Measurements from ENCODE around the gene SELENOI. TPM values are rescaled to one million over a fixed set of nuclear protein-coding genes. Genes with fewer than 3 reads are reported as not detected.

The SELENOI gene
- total and polyA plus RNA-seq, 2 of the 4 experiments (the other 2 are of a cell fraction): 5.1 to 25.1 TPM

DNA sequence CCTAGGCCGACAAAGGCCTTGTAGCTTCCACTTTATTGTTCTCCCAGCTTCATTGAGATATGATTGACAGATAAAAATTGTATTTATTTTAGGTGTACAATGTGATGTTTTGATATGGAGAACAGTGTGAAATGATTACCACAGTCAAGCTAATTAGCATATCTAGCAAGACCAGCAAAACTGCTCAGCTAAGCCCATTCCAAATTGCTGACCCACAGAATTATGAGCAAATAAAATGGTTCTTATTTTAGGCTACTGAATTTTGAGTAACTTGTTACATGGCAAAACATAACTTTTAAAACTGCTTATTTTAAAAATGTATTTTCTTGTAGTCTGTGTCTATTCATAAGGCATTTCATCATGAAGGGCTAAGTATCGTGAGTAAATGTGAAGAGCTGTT, 8.6 kb upstream of the SELENOI start:
- H4K8ac ChIP-seq (ENCODE audit: low read depth in 2 of 2, low read length in 2 of 2): no peak overlapping the region
- no peak overlapping the region for H2AFZ ChIP-seq (replicated peaks; ENCODE audit: low read length, poor library complexity)
- TF ChIP-seq, protein P1, sequence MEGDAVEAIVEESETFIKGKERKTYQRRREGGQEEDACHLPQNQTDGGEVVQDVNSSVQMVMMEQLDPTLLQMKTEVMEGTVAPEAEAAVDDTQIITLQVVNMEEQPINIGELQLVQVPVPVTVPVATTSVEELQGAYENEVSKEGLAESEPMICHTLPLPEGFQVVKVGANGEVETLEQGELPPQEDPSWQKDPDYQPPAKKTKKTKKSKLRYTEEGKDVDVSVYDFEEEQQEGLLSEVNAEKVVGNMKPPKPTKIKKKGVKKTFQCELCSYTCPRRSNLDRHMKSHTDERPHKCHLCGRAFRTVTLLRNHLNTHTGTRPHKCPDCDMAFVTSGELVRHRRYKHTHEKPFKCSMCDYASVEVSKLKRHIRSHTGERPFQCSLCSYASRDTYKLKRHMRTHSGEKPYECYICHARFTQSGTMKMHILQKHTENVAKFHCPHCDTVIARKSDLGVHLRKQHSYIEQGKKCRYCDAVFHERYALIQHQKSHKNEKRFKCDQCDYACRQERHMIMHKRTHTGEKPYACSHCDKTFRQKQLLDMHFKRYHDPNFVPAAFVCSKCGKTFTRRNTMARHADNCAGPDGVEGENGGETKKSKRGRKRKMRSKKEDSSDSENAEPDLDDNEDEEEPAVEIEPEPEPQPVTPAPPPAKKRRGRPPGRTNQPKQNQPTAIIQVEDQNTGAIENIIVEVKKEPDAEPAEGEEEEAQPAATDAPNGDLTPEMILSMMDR (conservative IDR thresholded peaks at IDR 0.05; ENCODE audit: low read depth, low read length): no peak
- no peak for TF ChIP-seq SMC3 (IDR thresholded peaks at IDR 0.05; ENCODE audit: low read depth, low read length)
- TF ChIP-seq MAFK (IDR thresholded peaks at IDR 0.05; ENCODE audit: low read depth, low read length): no peak
- TF ChIP-seq, protein P2, sequence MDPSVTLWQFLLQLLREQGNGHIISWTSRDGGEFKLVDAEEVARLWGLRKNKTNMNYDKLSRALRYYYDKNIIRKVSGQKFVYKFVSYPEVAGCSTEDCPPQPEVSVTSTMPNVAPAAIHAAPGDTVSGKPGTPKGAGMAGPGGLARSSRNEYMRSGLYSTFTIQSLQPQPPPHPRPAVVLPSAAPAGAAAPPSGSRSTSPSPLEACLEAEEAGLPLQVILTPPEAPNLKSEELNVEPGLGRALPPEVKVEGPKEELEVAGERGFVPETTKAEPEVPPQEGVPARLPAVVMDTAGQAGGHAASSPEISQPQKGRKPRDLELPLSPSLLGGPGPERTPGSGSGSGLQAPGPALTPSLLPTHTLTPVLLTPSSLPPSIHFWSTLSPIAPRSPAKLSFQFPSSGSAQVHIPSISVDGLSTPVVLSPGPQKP (IDR thresholded peaks at IDR 0.05; ENCODE audit: borderline replicate concordance, low read depth, low read length): no peak
- no peak for TF ChIP-seq CHD1 (IDR thresholded peaks at IDR 0.05; ENCODE audit: low read depth, low read length)
- TF ChIP-seq, protein P3, sequence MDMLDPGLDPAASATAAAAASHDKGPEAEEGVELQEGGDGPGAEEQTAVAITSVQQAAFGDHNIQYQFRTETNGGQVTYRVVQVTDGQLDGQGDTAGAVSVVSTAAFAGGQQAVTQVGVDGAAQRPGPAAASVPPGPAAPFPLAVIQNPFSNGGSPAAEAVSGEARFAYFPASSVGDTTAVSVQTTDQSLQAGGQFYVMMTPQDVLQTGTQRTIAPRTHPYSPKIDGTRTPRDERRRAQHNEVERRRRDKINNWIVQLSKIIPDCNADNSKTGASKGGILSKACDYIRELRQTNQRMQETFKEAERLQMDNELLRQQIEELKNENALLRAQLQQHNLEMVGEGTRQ (IDR thresholded peaks at IDR 0.05; ENCODE audit: low read depth, low read length): no peak
- H3K9me3 ChIP-seq (ENCODE audit: control insufficient read depth, insufficient read depth, low read length): no peaks in the 10 kb centered on the region
- no peak overlapping the region for H3K18ac ChIP-seq (ENCODE audit: low read depth, low read length)
- H3K4me3 ChIP-seq (ENCODE audit: insufficient read depth, low read depth, low read length): no peak overlapping the region
- no peak overlapping the region for H3K23ac ChIP-seq (ENCODE audit: low read depth, low read length)
- no peaks in the 10 kb centered on the region for H3K79me1 ChIP-seq (ENCODE audit: low read depth in 1 of 2, low read length in 2 of 2)
- no peak overlapping the region for H4K91ac ChIP-seq (ENCODE audit: insufficient read depth, low read depth, low read length)
- no CpG with 5 or more reads among the region's 2 CpGs for WGBS, 2 experiments (ENCODE audit: extremely low coverage in 2 of 2, insufficient read length in 1 of 2)
- dilution Hi-C loops (cut with HindIII; ENCODE audit: low sequenced_read_pairs, unreplicated experiment) (no loop called here), intact Hi-C loops (cut with micrococcal nuclease) (no loop called here), in situ Hi-C loops (cut with MboI; ENCODE audit: low sequenced_read_pairs) (loop anchor here (25.0 kb wide), 1 partner anchor 375 kb away; no protein-coding TSS in a partner anchor)
- H4K5ac ChIP-seq (ENCODE audit: low read depth, low read length): no peak overlapping the region
- no peak overlapping the region for H2BK5ac ChIP-seq (ENCODE audit: low read depth, low read length, poor library complexity, severe bottlenecking)
- DNase-seq (no peak), ATAC-seq (ENCODE audit: low read depth) (no peak)
- no peak overlapping the region for H2BK15ac ChIP-seq (ENCODE audit: low read depth, low read length)
- no peak overlapping the region for H3K4me2 ChIP-seq (ENCODE audit: low read depth, low read length)
- ChIA-PET CTCF (no interaction called here), POLR2A (ENCODE audit: unreplicated experiment) (no interaction called here)
- no peak overlapping the region for H3K14ac ChIP-seq (replicated peaks; ENCODE audit: low read depth, low read length)
- H3K4ac ChIP-seq (ENCODE audit: low read depth, low read length): no peak overlapping the region
- no peak overlapping the region for H3K27ac ChIP-seq (ENCODE audit: insufficient read depth, low read length)
- BruUV-seq (replicated peaks): no TSS peak
- no peaks in the 10 kb centered on the region for H3K4me1 ChIP-seq (ENCODE audit: control insufficient read depth, insufficient read depth, low read length)
- H3K36me3 ChIP-seq (ENCODE audit: control insufficient read depth, insufficient read depth, low read length): no peaks in the 10 kb centered on the region
- H2AK5ac ChIP-seq (ENCODE audit: low read depth, low read length): no peak overlapping the region
- H2BK20ac ChIP-seq (ENCODE audit: low read depth, low read length): no peak overlapping the region
- H3K9me1 ChIP-seq (ENCODE audit: insufficient read depth, low read length): no peaks in the 10 kb centered on the region
- no peak overlapping the region for H3K56ac ChIP-seq (ENCODE audit: extremely low read depth, insufficient read depth, low read length)
- H2AK9ac ChIP-seq (replicated peaks; ENCODE audit: low read depth, low read length, poor library complexity): no peak overlapping the region
- H4K20me1 ChIP-seq (ENCODE audit: insufficient read depth, low read length): no peaks in the 10 kb centered on the region
- no peak overlapping the region for H3K9ac ChIP-seq (ENCODE audit: low read depth, low read length)
- H2BK120ac ChIP-seq (ENCODE audit: low read depth, low read length): no peak overlapping the region
- H3K27me3 ChIP-seq (ENCODE audit: control insufficient read depth, insufficient read depth, low read length): peaks cover 11% of the 10 kb centered on the region
